ENCODE measurements around the gene TMEM187. TPM values are rescaled to one million over a fixed set of nuclear protein-coding genes. Genes with fewer than 3 reads are reported as not detected.

TMEM187 gene, protein sequence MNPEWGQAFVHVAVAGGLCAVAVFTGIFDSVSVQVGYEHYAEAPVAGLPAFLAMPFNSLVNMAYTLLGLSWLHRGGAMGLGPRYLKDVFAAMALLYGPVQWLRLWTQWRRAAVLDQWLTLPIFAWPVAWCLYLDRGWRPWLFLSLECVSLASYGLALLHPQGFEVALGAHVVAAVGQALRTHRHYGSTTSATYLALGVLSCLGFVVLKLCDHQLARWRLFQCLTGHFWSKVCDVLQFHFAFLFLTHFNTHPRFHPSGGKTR
- 9.8 TPM for polyA plus RNA-seq (2013, experiment 1 of 4)
- 7.9 TPM for polyA plus RNA-seq (2013, experiment 2 of 4)
- polyA plus RNA-seq (2013, experiment 3 of 4), result 6.5 TPM
- polyA plus RNA-seq (2013, experiment 4 of 4), result 6.7 TPM

DNA sequence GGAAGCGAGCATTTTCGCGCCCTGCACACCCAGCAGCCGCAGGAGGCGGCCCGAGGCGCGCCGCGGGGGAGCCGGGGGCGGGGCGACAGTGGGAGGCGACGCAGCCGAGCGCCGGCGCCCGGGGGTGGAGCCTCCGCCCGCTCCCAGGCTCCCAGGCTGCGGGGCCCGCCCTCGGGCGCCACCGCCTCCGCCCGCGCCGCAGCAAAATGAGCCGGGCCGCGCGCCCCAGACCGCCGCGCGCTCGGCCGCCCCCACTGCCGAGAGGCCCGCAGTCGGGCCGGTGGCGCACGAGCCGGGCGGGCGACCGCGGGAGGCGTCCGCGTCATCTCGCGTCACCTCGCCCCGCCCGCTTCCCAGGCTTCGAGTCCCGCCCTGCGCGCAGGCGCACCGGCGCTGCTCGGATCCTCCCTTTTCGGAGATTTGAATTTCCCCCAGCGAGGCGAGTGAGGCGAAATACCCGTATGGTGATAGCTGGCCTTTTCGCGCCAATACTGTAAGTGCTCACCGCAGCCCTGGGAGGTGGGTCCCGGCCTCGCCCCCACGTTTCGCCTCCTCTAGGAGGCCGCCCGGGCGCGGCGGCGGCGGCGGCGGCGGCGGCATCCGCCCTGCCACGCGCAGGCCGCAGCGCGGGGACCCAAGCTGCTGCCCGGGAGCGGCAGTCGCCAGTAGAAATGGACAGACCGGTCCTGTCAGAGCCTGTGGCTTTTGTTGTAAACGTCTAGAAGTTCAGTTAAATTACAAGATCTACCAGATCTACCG is at the start of gene TMEM187:
TMEM187 (plus strand) TSS at position 387 of the 759 bp plus-strand sequence. CDS start 9,309 bp downstream, outside the sequence.
- Histone ChIP-seq H3K27ac (ENCODE audit: insufficient read depth, low read depth, low read length, poor library complexity, severe bottlenecking) (peak within 1 kb of the TSS; percentile 99), H3K36me3 (ENCODE audit: control insufficient read depth, insufficient read depth, low read length) (no peaks in the 10 kb centered on the region), H3K9me3 (ENCODE audit: control insufficient read depth, low read length) (no peaks in the 10 kb centered on the region), H3K4me3 (ENCODE audit: insufficient read depth, low read depth, low read length) (peak within 1 kb of the TSS; percentile 59), H3K27me3 (ENCODE audit: control insufficient read depth, insufficient read depth, low read length, poor library complexity, severe bottlenecking) (no peaks in the 10 kb centered on the region), H3K4me1 (ENCODE audit: control insufficient read depth, insufficient read depth, low read length) (peaks cover 11% of the 10 kb centered on the region)
- 0% methylated on average over 101 to 103 of the region's 103 CpGs for WGBS, 2 experiments

DNA sequence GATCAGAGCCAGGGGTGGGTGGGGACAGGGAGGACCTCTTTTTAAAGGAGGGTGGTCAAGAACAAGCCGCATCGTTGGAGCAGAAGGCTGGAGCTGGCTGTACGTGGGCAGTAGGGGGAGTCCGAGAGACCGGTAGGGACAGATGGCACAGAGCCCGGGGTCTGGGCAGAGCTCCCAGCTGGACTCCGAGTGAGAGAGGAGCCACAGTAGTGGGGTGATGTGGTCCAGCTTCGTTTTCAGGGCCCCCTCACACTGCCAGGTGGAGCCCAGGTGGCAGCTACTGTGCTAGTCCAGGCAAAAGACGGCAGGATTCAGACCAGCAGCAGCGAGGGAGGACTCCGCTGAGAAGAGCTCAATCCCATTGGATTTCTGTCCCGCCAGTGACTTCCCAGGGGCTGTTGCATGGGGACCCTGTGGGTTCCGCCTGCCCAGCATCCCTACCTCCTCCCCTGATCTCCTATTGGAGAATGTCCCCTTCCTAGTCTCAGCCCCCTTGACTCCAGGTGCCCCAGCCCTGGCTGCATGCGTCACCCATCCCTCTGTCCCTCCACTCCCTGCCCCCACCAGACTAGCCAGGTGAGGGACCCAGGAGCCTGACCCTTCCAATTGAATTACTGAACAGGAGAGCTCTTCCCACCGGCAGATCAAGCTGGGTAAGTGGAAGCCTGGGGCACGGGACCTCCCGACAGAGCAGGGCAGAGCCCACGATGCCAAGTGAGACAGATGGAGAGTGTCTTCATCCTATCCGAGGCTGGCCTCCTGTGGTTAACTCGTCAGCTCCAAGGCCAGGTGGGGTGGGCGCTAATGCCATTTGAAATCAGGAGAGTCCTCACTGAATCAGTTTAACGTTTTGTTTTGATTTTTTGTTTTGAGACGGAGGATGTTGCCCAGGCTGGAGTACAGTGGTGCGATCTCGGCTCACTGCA is 49.4 kb upstream of the TMEM187 start:
- Histone ChIP-seq H3K4me1 (ENCODE audit: control insufficient read depth, insufficient read depth, low read length) (peaks cover 11% of the 10 kb centered on the region), H3K27me3 (ENCODE audit: control insufficient read depth, insufficient read depth, low read length, poor library complexity, severe bottlenecking) (peaks cover 8% of the 10 kb centered on the region), H3K9me3 (ENCODE audit: control insufficient read depth, low read length) (no peaks in the 10 kb centered on the region), H3K27ac (ENCODE audit: insufficient read depth, low read depth, low read length, poor library complexity, severe bottlenecking) (no peak overlapping the region), H3K4me3 (ENCODE audit: insufficient read depth, low read depth, low read length) (no peak overlapping the region), H3K36me3 (ENCODE audit: control insufficient read depth, insufficient read depth, low read length) (no peaks in the 10 kb centered on the region)
- 74 to 75% methylated on average over 25 of the region's 25 CpGs for WGBS, 2 experiments

DNA sequence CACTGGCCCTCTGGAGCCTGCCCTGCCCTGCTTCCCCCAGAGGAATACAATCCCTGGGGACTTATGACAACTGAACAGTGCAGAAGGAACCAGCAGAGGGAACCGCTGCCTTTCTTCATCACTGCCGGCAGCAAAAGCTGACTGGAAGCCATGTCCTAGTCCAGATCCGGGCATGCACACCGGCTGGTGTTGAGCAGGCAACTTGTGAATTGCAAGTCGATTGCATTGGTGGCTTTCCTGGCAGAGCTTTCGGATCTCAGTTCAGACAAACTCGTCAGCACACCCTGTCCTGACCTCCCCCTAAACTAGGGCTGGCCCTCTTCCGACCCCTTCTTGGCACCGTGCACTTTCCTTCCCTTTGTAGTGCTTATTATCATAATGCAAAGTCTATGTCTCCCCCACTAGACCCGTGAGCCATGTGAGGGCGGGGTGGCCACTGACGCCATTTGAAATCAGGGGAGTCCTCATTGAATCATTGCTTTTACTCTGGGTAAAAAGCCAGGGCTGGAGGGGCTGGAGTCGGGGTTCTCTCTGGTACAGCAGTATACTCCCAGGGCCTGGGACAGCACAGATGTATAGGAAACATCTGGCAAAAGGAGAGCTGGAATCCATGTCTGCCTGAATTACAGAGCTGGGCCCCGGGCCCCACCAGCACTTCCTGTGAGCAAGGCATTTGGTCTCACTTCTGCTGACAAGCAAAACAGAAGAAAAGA is 48.2 kb upstream of the TMEM187 start:
- H3K36me3 ChIP-seq (ENCODE audit: control insufficient read depth, insufficient read depth, low read length), result no peaks in the 10 kb centered on the region
- WGBS, 2 experiments, result 78 to 79% methylated on average over 14 of the region's 14 CpGs

DNA sequence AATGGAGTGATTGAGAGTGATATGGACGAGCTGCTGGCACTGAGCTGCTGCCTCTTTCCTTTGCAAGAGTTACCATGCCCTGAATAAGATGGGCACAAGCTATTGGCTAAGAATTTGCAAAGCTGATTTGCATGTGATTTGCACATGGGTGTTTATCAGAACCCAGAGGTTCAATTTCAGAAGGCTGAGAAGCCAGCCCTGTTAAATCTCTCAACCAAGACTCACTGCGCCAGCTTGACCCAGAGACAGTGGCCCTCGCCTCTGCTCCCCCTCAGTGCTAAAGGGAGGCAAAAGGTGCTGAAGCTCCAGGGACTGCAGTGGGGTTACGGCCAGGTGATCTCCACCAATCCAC is 47.2 kb upstream of the TMEM187 start:
- no peaks in the 10 kb centered on the region for H3K36me3 ChIP-seq (ENCODE audit: control insufficient read depth, insufficient read depth, low read length)
- no peak overlapping the region for H3K27ac ChIP-seq (ENCODE audit: insufficient read depth, low read depth, low read length, poor library complexity, severe bottlenecking)
- peaks cover 11% of the 10 kb centered on the region for H3K4me1 ChIP-seq (ENCODE audit: control insufficient read depth, insufficient read depth, low read length)
- no peaks in the 10 kb centered on the region for H3K9me3 ChIP-seq (ENCODE audit: control insufficient read depth, low read length)
- H3K27me3 ChIP-seq (ENCODE audit: control insufficient read depth, insufficient read depth, low read length, poor library complexity, severe bottlenecking), result peaks cover 8% of the 10 kb centered on the region
- WGBS, 2 experiments, result 84 to 87% methylated on average over 4 of the region's 4 CpGs
- peak overlapping the region; percentile 26 for H3K4me3 ChIP-seq (ENCODE audit: insufficient read depth, low read depth, low read length)

More for the DNA sequence above, 48.2 kb upstream of the TMEM187 start:
- Histone ChIP-seq H3K27ac (ENCODE audit: insufficient read depth, low read depth, low read length, poor library complexity, severe bottlenecking) (no peak overlapping the region), H3K9me3 (ENCODE audit: control insufficient read depth, low read length) (no peaks in the 10 kb centered on the region), H3K27me3 (ENCODE audit: control insufficient read depth, insufficient read depth, low read length, poor library complexity, severe bottlenecking) (peaks cover 8% of the 10 kb centered on the region), H3K4me3 (ENCODE audit: insufficient read depth, low read depth, low read length) (no peak overlapping the region), H3K4me1 (ENCODE audit: control insufficient read depth, insufficient read depth, low read length) (peaks cover 11% of the 10 kb centered on the region)

DNA sequence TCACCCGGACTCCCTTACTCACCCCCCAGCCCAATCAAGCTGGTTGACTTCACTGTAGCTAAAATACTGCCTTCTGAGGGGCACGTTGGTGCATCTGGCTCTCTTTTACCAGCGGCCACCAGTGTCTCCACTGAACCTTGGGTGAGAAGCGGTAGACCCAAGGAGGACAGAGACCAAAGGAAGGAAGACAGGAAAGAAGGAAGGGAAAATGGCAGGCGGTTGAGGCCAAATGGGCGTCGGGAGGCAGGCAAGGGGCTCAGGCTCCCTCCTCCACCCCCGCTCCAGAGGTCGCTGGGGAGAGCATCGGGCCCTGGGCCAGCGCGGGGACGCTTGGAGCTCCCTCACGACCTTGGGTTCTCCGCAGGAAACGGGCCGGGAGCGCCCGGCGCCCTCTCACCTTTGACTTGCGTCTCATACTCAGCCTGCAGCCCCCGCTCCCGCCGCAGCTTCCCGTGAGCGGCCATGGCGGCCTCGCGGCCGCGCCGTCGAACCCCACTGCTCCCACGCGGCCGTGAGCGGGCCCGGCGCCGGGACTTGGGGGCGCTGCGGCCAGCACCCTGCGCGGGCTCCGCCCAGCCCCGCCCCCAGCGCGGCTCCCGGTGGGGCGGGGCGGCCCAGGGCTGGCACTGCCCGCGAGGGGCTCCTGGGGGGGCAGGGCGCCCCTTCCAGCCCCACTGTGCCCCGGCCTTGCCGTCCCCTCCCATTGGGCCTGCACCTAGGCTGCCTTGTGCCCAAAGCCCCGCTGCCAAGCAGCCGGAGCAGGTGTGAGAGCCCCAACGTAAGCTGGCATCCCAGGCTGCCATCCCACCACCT is 46.6 kb upstream of the TMEM187 start, which contains the start of gene ARHGAP4:
ARHGAP4 (minus strand) TSS at position 526 of the 813 bp plus-strand sequence; CDS start at position 464, 62 bp downstream.
- WGBS, 2 experiments, result 5 to 6% methylated on average over 58 to 59 of the region's 59 CpGs
- no peaks in the 10 kb centered on the region for H3K9me3 ChIP-seq (ENCODE audit: control insufficient read depth, low read length)
- peak within 1 kb of the TSS; percentile 47 for H3K4me3 ChIP-seq (ENCODE audit: insufficient read depth, low read depth, low read length)
- no peak within 1 kb of the TSS for H3K27ac ChIP-seq (ENCODE audit: insufficient read depth, low read depth, low read length, poor library complexity, severe bottlenecking)
- peaks cover 11% of the 10 kb centered on the region for H3K4me1 ChIP-seq (ENCODE audit: control insufficient read depth, insufficient read depth, low read length)
- peaks cover 8% of the 10 kb centered on the region for H3K27me3 ChIP-seq (ENCODE audit: control insufficient read depth, insufficient read depth, low read length, poor library complexity, severe bottlenecking)
- H3K36me3 ChIP-seq (ENCODE audit: control insufficient read depth, insufficient read depth, low read length), result no peaks in the 10 kb centered on the region

DNA sequence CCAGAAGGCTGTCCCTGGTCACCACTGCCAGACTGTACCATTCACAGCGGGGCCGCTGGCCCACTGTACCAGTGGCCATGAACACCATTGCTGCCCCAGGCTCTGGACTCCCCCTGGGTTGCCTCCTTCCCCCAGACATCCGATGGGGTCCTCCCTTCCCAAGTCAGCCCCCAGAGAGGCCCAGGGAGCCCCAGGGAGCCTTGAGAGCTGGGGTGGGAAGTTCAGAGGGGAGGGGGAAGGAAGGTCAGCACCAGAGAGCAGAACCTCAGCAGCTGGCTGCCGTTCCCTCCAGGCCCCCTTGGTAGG is 46.0 kb upstream of the TMEM187 start:
- H3K4me1 ChIP-seq (ENCODE audit: control insufficient read depth, insufficient read depth, low read length), result peaks cover 11% of the 10 kb centered on the region
- H3K4me3 ChIP-seq (ENCODE audit: insufficient read depth, low read depth, low read length), result peak overlapping the region; percentile 26
- H3K27me3 ChIP-seq (ENCODE audit: control insufficient read depth, insufficient read depth, low read length, poor library complexity, severe bottlenecking), result peaks cover 8% of the 10 kb centered on the region
- no peaks in the 10 kb centered on the region for H3K36me3 ChIP-seq (ENCODE audit: control insufficient read depth, insufficient read depth, low read length)
- WGBS, 2 experiments, result 13 to 17% methylated on average over 2 to 4 of the region's 4 CpGs
- no peaks in the 10 kb centered on the region for H3K9me3 ChIP-seq (ENCODE audit: control insufficient read depth, low read length)
- H3K27ac ChIP-seq (ENCODE audit: insufficient read depth, low read depth, low read length, poor library complexity, severe bottlenecking), result no peak overlapping the region

DNA sequence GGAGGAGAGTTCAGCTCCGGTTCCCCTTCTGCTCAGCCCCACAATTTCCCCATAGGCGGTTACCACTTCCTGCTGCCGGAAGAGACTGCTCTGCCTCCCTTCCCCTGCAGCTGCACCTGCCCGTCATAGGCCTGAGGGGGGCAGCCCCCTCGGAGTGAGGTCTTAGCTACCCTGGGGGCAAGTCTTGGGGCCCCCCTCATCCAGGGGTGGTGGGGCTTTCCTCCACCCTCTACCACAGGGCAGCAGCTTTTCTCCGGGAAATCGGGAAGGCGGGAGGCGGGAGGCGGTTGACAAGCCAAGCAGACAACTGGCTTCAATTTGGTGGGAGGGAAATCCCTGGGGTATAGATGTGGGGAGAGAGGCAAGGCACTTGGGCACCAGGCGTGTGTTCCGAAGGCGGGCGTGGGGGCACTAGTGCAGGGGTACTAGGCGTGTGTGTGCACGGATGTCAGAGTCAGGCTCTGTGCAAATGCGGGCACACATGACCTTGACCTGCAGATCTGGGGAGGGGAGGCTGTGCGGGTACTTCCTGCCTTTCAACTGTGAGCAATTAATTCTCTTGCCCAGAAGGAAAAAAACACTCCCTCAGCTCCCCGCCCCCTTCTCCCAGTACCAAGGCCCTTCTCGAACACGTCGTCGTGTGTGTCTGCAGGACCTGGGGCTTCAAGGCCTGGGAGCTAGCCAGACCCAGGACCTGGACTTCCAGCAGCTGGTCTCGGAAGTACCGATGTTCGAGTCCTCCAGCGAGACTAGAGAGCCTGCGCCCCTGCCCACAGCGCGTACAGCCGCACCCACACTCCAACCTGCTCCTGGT is 45.5 kb upstream of the TMEM187 start:
- Histone ChIP-seq H3K4me1 (ENCODE audit: control insufficient read depth, insufficient read depth, low read length) (peaks cover 11% of the 10 kb centered on the region), H3K27me3 (ENCODE audit: control insufficient read depth, insufficient read depth, low read length, poor library complexity, severe bottlenecking) (peaks cover 8% of the 10 kb centered on the region), H3K4me3 (ENCODE audit: insufficient read depth, low read depth, low read length) (peak overlapping the region; percentile 47), H3K9me3 (ENCODE audit: control insufficient read depth, low read length) (no peaks in the 10 kb centered on the region), H3K36me3 (ENCODE audit: control insufficient read depth, insufficient read depth, low read length) (no peaks in the 10 kb centered on the region), H3K27ac (ENCODE audit: insufficient read depth, low read depth, low read length, poor library complexity, severe bottlenecking) (peak overlapping the region; percentile 93)
- 21 to 26% methylated on average over 31 of the region's 31 CpGs for WGBS, 2 experiments

DNA sequence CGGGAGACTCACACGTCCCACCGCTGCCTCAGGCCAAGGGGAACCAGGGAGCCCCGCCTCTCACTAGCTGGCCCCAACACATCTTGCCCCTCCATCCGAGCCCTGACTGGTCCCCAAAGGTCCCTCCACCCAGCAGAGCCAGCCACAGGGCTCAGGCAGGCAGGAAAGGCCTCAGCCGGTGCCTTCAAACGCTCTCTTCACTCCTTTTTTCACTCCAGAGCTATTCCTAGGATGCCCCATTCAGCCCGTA is 45.0 kb upstream of the TMEM187 start:
- peak overlapping the region; percentile 93 for H3K27ac ChIP-seq (ENCODE audit: insufficient read depth, low read depth, low read length, poor library complexity, severe bottlenecking)
- H3K4me3 ChIP-seq (ENCODE audit: insufficient read depth, low read depth, low read length), result peak overlapping the region; percentile 47
- H3K4me1 ChIP-seq (ENCODE audit: control insufficient read depth, insufficient read depth, low read length), result peaks cover 11% of the 10 kb centered on the region
- peaks cover 8% of the 10 kb centered on the region for H3K27me3 ChIP-seq (ENCODE audit: control insufficient read depth, insufficient read depth, low read length, poor library complexity, severe bottlenecking)
- no peaks in the 10 kb centered on the region for H3K9me3 ChIP-seq (ENCODE audit: control insufficient read depth, low read length)
- 1 to 5% methylated on average over 8 of the region's 8 CpGs for WGBS, 2 experiments
- no peaks in the 10 kb centered on the region for H3K36me3 ChIP-seq (ENCODE audit: control insufficient read depth, insufficient read depth, low read length)

Measured in ectodermal cell (in vitro differentiated cells).